Heart right ventricle (tissue), 16 donors: ENCODE results near the gene KRT13. TPM values are rescaled to one million over a fixed set of nuclear protein-coding genes. Genes with fewer than 3 reads are reported as not detected.

Experiments
- ATAC-seq, 8 donors: fragments of 200-7000 bp; cut with Tn5 transposase; one replicate each; pipeline ENCODE4 v1.9.1; 2020; ENCODE audit warnings: mild to moderate bottlenecking in 8 of 8, moderate library complexity in 8 of 8, moderate number of reproducible peaks in 1 of 8
- DNase-seq, 2 donors: peaks; one replicate each; pipeline ENCODE4 v3.0.0-alpha.2; 2020
- H3K27ac ChIP-seq, 10 donors: fragments of 200-600 bp; sonication (generic) in 2 of 10; one replicate each; pipeline versions ENCODE4 v1.5.0 to v1.8.0; 2020 to 2022; ENCODE audit warnings: mild to moderate bottlenecking in 3 of 10
- H3K27me3 ChIP-seq, 7 donors: fragments of 200-600 bp; one replicate each; pipeline ENCODE4 v1.8.0; 2021 to 2022; ENCODE audit warnings: mild to moderate bottlenecking in 2 of 7
- H3K36me3 ChIP-seq, 9 donors: fragments of 200-600 bp; sonication (generic) in 1 of 9; one replicate each; pipeline versions ENCODE4 v1.5.0 to v1.8.0; 2020 to 2022; ENCODE audit warnings: mild to moderate bottlenecking in 2 of 9
- H3K4me1 ChIP-seq, 9 donors: fragments of 200-600 bp; sonication (generic) in 1 of 9; one replicate each; pipeline versions ENCODE4 v1.5.0 to v1.8.0; 2020 to 2022; ENCODE audit warnings: mild to moderate bottlenecking in 4 of 9
- H3K4me3 ChIP-seq, 10 donors: fragments of 200-600 bp; sonication (generic) in 2 of 10; one replicate each; pipeline versions ENCODE4 v1.5.0 to v1.8.0; 2020 to 2022; ENCODE audit warnings: mild to moderate bottlenecking in 7 of 10, moderate library complexity in 2 of 10
- H3K9me3 ChIP-seq, 11 donors: fragments of 200-600 bp in 10 of 11; sonication (generic) in 2 of 11; one replicate each; pipeline versions ENCODE4 v1.5.0 to v1.8.0; 2013 to 2022; ENCODE audit warnings: mild to moderate bottlenecking in 2 of 11, control low read depth in 1 of 11, moderate library complexity in 1 of 11
- CTCF ChIP-seq, 9 donors: fragments of 200-600 bp; sonication (generic) in 2 of 9; IDR thresholded peaks; one replicate each; pipeline versions ENCODE4 v1.5.0 to v1.8.0; 2021 to 2022; ENCODE audit warnings: antibody characterized with exemption in 9 of 9, mild to moderate bottlenecking in 5 of 9, moderate library complexity in 1 of 9
- WGBS, 2 donors: extraction: QIAGEN DNeasy Blood & Tissue Kit; methylation state at CpG; one replicate each; pipeline ENCODE4 v1.1.7; 2013; ENCODE audit warnings: inconsistent platforms in 1 of 2; 5-methylcytosine and 5-hydroxymethylcytosine counted together
- intact Hi-C, 10 donors: fragments of 100-400 bp; cut with DNase I; formaldehyde crosslinking; loops; one replicate each; pipeline versions ENCODE4 v1.11.1 to v1.14.2; 2022
- polyA plus RNA-seq, 2 donors: library from polyadenylated mRNA; stranded (reverse); fragments of 200-250 nt; gene quantifications; one replicate each; pipeline ENCODE4 v1.2.3, GENCODE V29; 2013
- total RNA-seq, 10 donors: library from RNA; stranded (reverse); fragmentation: NEBNext Ultra II Directional in 3 of 10; extraction: Animal tissue kit (Norgen Biotek cat#: 25700) in 3 of 10; gene quantifications; one replicate each; pipeline versions ENCODE4 v1.2.1 to v1.2.4, GENCODE V29; 2021 to 2023
- donor health status: Arrhythmogenic right ventricular cardiomyopathy.
- donor health status: ischemic (EF 13 %, LVEDD 7.1; RV severe dilation, severe dysfunction).
- donor health status: healthy with polysubstance abuse.
- donor health status: DM: no; HTN: yes; CAD: no.
- donor health status: DM: no; HTN: no; CAD: no.
- donor health status: ischemic (EF 25% LVEDD 6.9; RV normal size, moderate dysfunction).
- donor health status: ischemic (EF 25% LVEDD 5.7; RV mildly dilated, moderate dysfunction).
- donor health status: healthy.
- donor health status: DM: yes; HTN: yes; CAD: no.
- donor health status: Ischemic cardiomyopathy.
- donor health status: ischemic (EF 35%, LVEDD 5.7; RV mildly dilated, moderate dysfunction).
- donor health status: nonischemic (EF 11% LVEDD 7.7; RV severe dilation, severe dysfunction).
- donor health status: DM: yes; HTN: yes; CAD: no.
- donor health status: PGD.
- donor health status: ischemic (EF 29% LVEDD 5.4; RV normal size, mild dysfunction).
- donor health status: nonischemic (EF 23%, LVEDD 6.1; RV moderate dilation, normal function).

KRT13 gene
- total and polyA plus RNA-seq, 12 donors, result 6.7 TPM; not detected in 11

GRCh38 chr17:41507315-41507880, 2.0 kb upstream of the KRT13 start:
- Histone ChIP-seq H3K4me3 (no peak overlapping the region), H3K36me3 (no peaks in the 10 kb centered on the region), H3K9me3 (no peaks in the 10 kb centered on the region), H3K27ac (no peak overlapping the region), H3K27me3 (peaks cover 0 to 39% (median 20%) of the 10 kb centered on the region in 7 donors), H3K4me1 (peaks cover 0 to 3% (median 0%) of the 10 kb centered on the region in 9 donors)
- no peak for DNase-seq
- WGBS, 2 donors, result 46 to 59% methylated on average over 10 of the region's 10 CpGs
- intact Hi-C loops, result no loop called here
- TF ChIP-seq CTCF (IDR thresholded peaks at IDR 0.05), result no peak
- no peak for ATAC-seq

- WGBS, 2 donors, result 76 to 79% methylated on average over 14 of the region's 14 CpGs
- H3K27me3 ChIP-seq, result peaks cover 0 to 26% (median 10%) of the 10 kb centered on the region in 7 donors
- H3K9me3 ChIP-seq, result no peaks in the 10 kb centered on the region
- ATAC-seq (no peak), DNase-seq (no peak)
- intact Hi-C loops, result no loop called here
- H3K27ac ChIP-seq, result no peak overlapping the region
- H3K4me1 ChIP-seq, result no peaks in the 10 kb centered on the region
- no peak for TF ChIP-seq CTCF (IDR thresholded peaks at IDR 0.05)
- H3K36me3 ChIP-seq, result no peaks in the 10 kb centered on the region
- no peak overlapping the region for H3K4me3 ChIP-seq
Observed at GRCh38 chr17:41505809-41506767, 676 bp upstream of the KRT13 start.

- DNase-seq (no peak), ATAC-seq (no peak)
- Histone ChIP-seq H3K27ac (no peak overlapping the region), H3K4me3 (no peak overlapping the region), H3K27me3 (peaks cover 0 to 24% (median 9%) of the 10 kb centered on the region in 7 donors), H3K9me3 (no peaks in the 10 kb centered on the region), H3K36me3 (no peaks in the 10 kb centered on the region), H3K4me1 (peaks cover 0 to 10% (median 0%) of the 10 kb centered on the region in 9 donors)
- intact Hi-C loops, result no loop called here
- 75 to 77% methylated on average over 8 of the region's 8 CpGs for WGBS, 2 donors
- no peak for TF ChIP-seq CTCF (IDR thresholded peaks at IDR 0.05)
Observed at GRCh38 chr17:41504246-41504977, 1.0 kb downstream of the KRT13 start.

GRCh38 chr17:41503202-41503601, 2.2 kb downstream of the KRT13 start:
- H3K27me3 ChIP-seq, result peaks cover 0 to 26% (median 11%) of the 10 kb centered on the region in 7 donors

More at GRCh38 chr17:41503202-41503601, 2.2 kb downstream of the KRT13 start:
- no peak for TF ChIP-seq CTCF (IDR thresholded peaks at IDR 0.05)
- intact Hi-C loops, result no loop called here
- Histone ChIP-seq H3K27ac (no peak overlapping the region), H3K4me1 (peaks cover 0 to 16% (median 0%) of the 10 kb centered on the region in 9 donors), H3K9me3 (no peaks in the 10 kb centered on the region), H3K36me3 (no peaks in the 10 kb centered on the region), H3K4me3 (no peak overlapping the region)
- WGBS, 2 donors, result 80 to 84% methylated on average over 9 of the region's 9 CpGs
- DNase-seq (no peak), ATAC-seq (no peak)
